Ishikawa (cell line): ENCODE measurements around the gene KLHL12.

ENCODE experiments used
- EGR1 ChIP-seq: IDR thresholded peaks from 2 replicates; pipeline ENCODE4 v1.6.1; 2012
- EP300 ChIP-seq: IDR thresholded peaks from 2 replicates; pipeline ENCODE4 v1.6.1; 2012; ENCODE audit warnings: borderline replicate concordance
- TCF12 ChIP-seq: IDR thresholded peaks from 2 replicates; pipeline ENCODE4 v1.6.1; 2012; ENCODE audit warnings: low read depth

- no peak for TF ChIP-seq EP300
- TF ChIP-seq TCF12: no peak
- no peak for TF ChIP-seq EGR1
Measured at GRCh38 chr1:202974856-202975255, 47.8 kb upstream of the KLHL12 start.
